ENCODE results near the gene CERK. TPM values are rescaled to one million over a fixed set of nuclear protein-coding genes. Genes with fewer than 3 reads are reported as not detected.

CERK gene
- total RNA-seq, 1 experiment from 2014 or later, result 11.6 TPM

DNA sequence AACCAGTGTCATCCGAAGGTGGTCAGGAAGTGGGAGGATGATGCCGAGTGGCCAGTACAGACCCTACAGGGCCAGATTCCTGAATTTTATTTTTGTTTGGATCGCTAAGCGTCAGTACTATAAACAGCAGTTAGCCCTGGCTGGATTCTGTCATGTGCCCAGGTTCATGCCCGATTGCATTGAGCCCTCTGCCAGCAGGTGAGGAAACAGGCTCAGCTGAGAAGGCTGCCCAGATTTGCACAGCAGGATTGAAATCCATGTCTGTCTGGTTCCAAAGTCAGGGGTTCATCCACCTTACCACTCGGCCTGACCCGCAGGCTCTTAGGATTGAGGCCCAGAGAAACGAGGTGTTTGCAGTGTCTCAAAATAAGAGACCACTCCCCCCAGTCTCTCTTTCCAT is 15.3 kb upstream of the CERK start:
- TF ChIP-seq CTCF (IDR thresholded peaks at IDR 0.05; ENCODE audit: unreplicated experiment), result no peak
- intact Hi-C loops (cut with micrococcal nuclease), result no loop called here
- BruUV-seq (replicated peaks), result no TSS peak
- Mint-ChIP-seq H3K4me3 (ENCODE audit: unreplicated experiment) (no peak overlapping the region), H3K27me3 (ENCODE audit: insufficient read depth, unreplicated experiment) (no peaks in the 10 kb centered on the region), H3K9me3 (ENCODE audit: unreplicated experiment) (peaks cover 7% of the 10 kb centered on the region), H3K27ac (ENCODE audit: low read depth, unreplicated experiment) (peak overlapping the region; percentile 98), H3K36me3 (ENCODE audit: insufficient read depth, unreplicated experiment) (peaks cover 4% of the 10 kb centered on the region), H3K4me1 (ENCODE audit: insufficient read depth, unreplicated experiment) (peaks cover 13% of the 10 kb centered on the region)
- POLR2A ChIA-PET, result interaction anchor here (0.7 to 2.5 kb wide), 5 partner anchors 10 to 93 kb away, joined by 3 to 43 read pairs (median 4); partner anchors contain the start of gene TBC1D22A
- DNase-seq (ENCODE audit: unreplicated experiment), result no peak
- CTCF ChIA-PET, result interaction anchor here (0.8 to 1.3 kb wide), 2 partner anchors 13 to 71 kb away, joined by 3 to 4 read pairs; no protein-coding TSS in a partner anchor

GRCh38 chr22:46752988-46753310 is 14.9 kb upstream of the CERK start:
- intact Hi-C loops (cut with micrococcal nuclease), result no loop called here
- no TSS peak for BruUV-seq (replicated peaks)
- no peaks in the 10 kb centered on the region for H3K27me3 Mint-ChIP-seq (ENCODE audit: insufficient read depth, unreplicated experiment)
- no peak for DNase-seq (ENCODE audit: unreplicated experiment)
- peak overlapping the region; percentile 98 for H3K27ac Mint-ChIP-seq (ENCODE audit: low read depth, unreplicated experiment)
- H3K36me3 Mint-ChIP-seq (ENCODE audit: insufficient read depth, unreplicated experiment), result peaks cover 4% of the 10 kb centered on the region
- H3K4me3 Mint-ChIP-seq (ENCODE audit: unreplicated experiment), result no peak overlapping the region
- peaks cover 13% of the 10 kb centered on the region for H3K4me1 Mint-ChIP-seq (ENCODE audit: insufficient read depth, unreplicated experiment)
- H3K9me3 Mint-ChIP-seq (ENCODE audit: unreplicated experiment), result peaks cover 7% of the 10 kb centered on the region
- ChIA-PET POLR2A (interaction anchor here (2.5 kb wide), 1 partner anchor 10 kb away, joined by 43 read pairs; the partner anchor contains the start of gene TBC1D22A), CTCF (no interaction called here)
- no peak for TF ChIP-seq CTCF (IDR thresholded peaks at IDR 0.05; ENCODE audit: unreplicated experiment)

GRCh38 chr22:46752286-46752987 is 14.4 kb upstream of the CERK start:
- intact Hi-C loops (cut with micrococcal nuclease), result no loop called here
- H3K9me3 Mint-ChIP-seq (ENCODE audit: unreplicated experiment), result peaks cover 7% of the 10 kb centered on the region
- H3K4me1 Mint-ChIP-seq (ENCODE audit: insufficient read depth, unreplicated experiment), result peaks cover 13% of the 10 kb centered on the region
- BruUV-seq (replicated peaks), result no TSS peak
- H3K36me3 Mint-ChIP-seq (ENCODE audit: insufficient read depth, unreplicated experiment), result peaks cover 4% of the 10 kb centered on the region
- ChIA-PET CTCF (no interaction called here), POLR2A (interaction anchor here (2.5 kb wide), 1 partner anchor 11 kb away, joined by 43 read pairs; the partner anchor contains the start of gene TBC1D22A)
- no peak for TF ChIP-seq CTCF (IDR thresholded peaks at IDR 0.05; ENCODE audit: unreplicated experiment)
- no peak overlapping the region for H3K27ac Mint-ChIP-seq (ENCODE audit: low read depth, unreplicated experiment)
- no peak for DNase-seq (ENCODE audit: unreplicated experiment)
- no peaks in the 10 kb centered on the region for H3K27me3 Mint-ChIP-seq (ENCODE audit: insufficient read depth, unreplicated experiment)
- H3K4me3 Mint-ChIP-seq (ENCODE audit: unreplicated experiment), result no peak overlapping the region

DNA sequence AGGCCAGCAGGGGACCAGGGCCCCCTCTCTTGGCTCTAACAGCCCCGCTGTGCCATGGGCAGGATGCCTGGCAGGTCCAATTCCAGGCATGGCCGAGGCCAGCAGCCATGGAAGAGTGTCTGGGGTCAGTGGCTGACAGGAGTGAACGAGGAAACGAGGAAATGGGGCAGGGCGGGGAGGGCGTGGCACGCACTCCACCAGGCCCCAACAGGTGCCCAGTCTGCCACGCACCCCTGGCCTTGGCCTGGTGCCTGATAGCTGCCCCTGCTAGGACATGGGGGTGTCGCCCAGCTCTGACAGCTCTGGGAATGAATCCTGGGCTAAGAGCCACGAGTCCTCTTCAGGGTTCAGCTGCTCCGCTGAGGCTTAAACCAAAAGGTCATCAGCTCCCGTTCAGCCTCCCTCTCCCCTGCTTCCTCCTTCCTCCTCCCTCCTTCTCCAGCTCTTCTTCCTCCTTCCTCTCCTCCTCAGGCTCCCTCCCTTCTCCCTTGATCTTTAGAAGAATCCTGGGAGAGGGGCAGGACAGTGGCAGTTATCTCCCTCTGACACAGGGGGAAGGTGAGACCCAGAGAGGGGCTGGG is 12.9 kb upstream of the CERK start:
- Mint-ChIP-seq H3K9me3 (ENCODE audit: unreplicated experiment) (no peaks in the 10 kb centered on the region), H3K27ac (ENCODE audit: low read depth, unreplicated experiment) (peak overlapping the region; percentile 82), H3K4me1 (ENCODE audit: insufficient read depth, unreplicated experiment) (peaks cover 13% of the 10 kb centered on the region), H3K36me3 (ENCODE audit: insufficient read depth, unreplicated experiment) (peaks cover 4% of the 10 kb centered on the region), H3K27me3 (ENCODE audit: insufficient read depth, unreplicated experiment) (peaks cover 6% of the 10 kb centered on the region), H3K4me3 (ENCODE audit: unreplicated experiment) (no peak overlapping the region)
- intact Hi-C loops (cut with micrococcal nuclease), result no loop called here
- POLR2A ChIA-PET, result no interaction called here
- CTCF ChIA-PET, result interaction anchor here (0.5 to 1.2 kb wide), 5 partner anchors 8 to 1188 kb away, joined by 3 read pairs; no protein-coding TSS in a partner anchor
- no TSS peak for BruUV-seq (replicated peaks)
- no peak for TF ChIP-seq CTCF (IDR thresholded peaks at IDR 0.05; ENCODE audit: unreplicated experiment)
- no peak for DNase-seq (ENCODE audit: unreplicated experiment)

Data from MCF 10A (cell line).